Renal cortical epithelial cell (primary cell): Measurements from ENCODE around the gene METTL22. TPM values are rescaled to one million over a fixed set of nuclear protein-coding genes. Genes with fewer than 3 reads are reported as not detected.

ENCODE experiments used
- DNase-seq: peaks from one replicate; pipeline ENCODE4 v3.0.0-alpha.2; 2011; ENCODE audit warnings: low read depth
- total RNA-seq: library from RNA; depleted of rRNA; stranded (reverse); fragments of >200 nt; gene quantifications from 2 replicates; pipeline ENCODE4 v1.2.3, GENCODE V29; 2014

Gene METTL22
- 16.5 and 17.0 TPM in 2 replicates for total RNA-seq

GRCh38 chr16:8621572-8622314 lies at the start of gene METTL22:
TSS of gene METTL22 (plus strand) at chr16:8621698. CDS start at chr16:8625666, 3,968 bp downstream.
- DNase-seq, result peak; percentile 64

- no peak for DNase-seq
These were observed 49.2 kb upstream of the METTL22 start for GRCh38 chr16:8572063-8572918.

DNA sequence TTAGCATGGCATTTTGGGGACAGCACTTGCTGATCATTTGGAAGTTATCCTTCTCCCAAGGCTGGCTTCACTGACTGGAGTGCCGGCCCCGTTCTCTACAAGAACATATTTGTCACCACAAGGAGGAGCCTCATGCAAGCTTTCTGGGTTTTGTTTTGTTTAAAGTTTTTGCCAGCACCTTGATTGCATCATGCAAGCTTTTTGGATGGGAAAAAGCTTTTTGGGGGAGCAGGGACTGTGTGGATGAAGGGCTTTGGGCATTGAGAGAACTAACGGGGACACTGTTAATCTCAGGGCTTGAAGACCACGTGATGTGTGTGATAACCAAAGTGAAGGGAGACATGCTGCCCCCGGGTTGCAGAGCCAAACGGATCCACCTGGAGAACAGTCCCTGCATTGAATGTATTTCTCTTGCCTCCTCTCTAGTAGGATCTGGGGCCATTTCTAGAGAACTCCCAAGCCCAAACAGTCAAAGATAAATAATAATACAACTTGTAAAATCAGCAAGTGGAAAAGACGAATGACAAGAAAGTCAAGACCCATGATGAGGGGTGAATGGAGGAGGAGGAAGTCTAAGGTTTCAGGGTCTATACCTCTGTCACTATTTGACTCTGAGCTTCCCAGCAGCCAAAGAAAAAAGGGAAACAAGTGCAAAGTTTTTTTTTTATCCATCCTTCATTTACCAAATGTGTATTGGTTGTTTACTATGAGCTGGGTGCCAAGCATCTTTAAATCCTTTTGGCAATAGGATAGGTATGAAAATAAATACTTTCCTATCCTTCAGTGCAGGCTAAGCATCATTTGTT lies 48.4 kb upstream of the METTL22 start:
- DNase-seq, result no peak

DNA sequence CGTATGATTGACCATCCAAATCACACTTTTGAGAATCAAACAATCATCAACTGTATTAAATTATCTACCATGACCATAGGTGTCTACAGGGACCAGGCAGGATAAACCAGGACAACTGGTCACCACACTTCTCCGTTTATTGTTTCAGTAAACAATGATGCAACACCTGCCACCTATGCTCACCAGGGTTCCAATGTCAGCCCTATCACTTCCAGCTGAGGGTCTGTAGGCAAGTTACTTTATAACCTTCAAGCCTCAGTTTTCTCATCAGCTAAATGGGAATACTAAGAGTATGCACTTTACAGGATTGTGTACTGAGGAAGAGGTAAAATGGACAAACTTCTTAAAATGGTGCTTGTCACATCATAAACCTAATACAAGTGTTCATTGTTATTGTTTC lies 46.1 kb upstream of the METTL22 start:
- no peak for DNase-seq

DNA sequence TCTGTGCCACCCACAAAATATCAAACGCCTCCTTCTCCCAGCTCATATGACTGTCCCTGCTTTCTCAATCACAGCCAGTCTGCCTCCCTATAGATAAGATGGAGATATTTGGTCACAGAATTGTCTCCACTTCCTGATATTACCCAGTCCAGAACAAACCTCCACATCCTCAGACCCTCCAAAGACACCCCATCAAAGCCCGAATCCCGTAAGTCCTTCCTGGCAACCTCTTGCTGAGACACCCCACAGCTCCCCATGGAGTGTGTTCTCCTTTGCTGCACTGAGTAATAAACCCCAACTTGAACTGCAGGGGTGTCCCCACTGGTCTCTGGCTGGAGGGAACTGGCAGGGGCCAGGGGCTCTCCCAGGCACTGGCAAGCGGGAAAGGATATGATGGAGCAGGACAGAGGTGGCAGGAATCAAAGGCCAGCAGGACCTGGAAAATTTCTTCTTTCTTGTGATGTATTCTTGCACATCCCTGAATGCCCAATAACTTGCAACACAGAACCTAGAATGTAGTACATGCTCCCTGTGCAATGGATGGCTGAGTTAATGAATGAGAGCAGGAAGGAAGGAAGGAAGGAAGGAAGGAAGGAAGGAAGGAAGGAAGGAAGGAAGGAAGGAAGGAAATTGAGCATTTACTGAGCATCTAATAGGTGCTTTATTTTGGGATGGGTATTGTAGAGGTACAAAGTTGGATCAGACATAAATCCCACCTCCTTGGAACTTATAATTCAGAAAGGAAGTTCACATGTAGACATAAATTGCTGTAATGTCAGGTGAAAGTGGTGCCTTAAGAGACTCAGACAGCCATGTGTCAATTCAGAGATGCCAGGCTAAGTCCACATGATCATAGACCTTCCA lies 45.1 kb upstream of the METTL22 start:
- no peak for DNase-seq

DNA sequence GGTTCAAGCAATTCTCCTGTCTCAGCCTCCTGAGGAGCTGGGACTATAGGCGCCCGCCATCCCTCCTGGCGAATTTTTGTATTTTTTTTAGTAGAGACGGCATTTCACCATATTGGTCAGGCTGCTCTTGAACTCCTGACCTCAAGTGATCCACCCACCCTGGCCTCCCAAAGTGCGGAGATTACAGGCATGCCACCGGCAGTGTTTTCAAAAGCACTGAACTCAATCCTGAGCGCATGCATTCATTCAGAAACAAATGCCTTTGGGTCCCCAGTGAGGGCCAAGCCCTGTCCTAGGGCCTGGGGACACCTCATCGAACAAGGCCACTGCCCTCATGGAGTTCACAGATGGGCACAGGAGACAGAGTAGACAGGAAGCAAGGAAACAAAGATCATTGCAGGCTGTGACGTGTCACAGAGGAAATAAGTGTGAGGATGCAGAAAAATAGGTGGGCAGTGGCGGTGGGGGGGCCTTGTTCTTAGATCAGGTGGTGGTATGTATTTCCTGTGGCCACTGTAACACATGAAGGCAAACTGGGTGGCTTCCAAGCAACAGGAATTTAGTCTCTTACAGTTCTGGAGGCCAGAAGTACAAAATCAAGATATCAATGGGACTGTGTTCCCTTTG lies 43.7 kb upstream of the METTL22 start:
- no peak for DNase-seq

GRCh38 chr16:8579559-8579958 lies 41.9 kb upstream of the METTL22 start:
- no peak for DNase-seq

GRCh38 chr16:8581831-8582580 lies 39.5 kb upstream of the METTL22 start:
- peak; percentile 71 for DNase-seq

GRCh38 chr16:8583199-8583598 lies 38.3 kb upstream of the METTL22 start:
- DNase-seq, result peak; percentile 36

DNA sequence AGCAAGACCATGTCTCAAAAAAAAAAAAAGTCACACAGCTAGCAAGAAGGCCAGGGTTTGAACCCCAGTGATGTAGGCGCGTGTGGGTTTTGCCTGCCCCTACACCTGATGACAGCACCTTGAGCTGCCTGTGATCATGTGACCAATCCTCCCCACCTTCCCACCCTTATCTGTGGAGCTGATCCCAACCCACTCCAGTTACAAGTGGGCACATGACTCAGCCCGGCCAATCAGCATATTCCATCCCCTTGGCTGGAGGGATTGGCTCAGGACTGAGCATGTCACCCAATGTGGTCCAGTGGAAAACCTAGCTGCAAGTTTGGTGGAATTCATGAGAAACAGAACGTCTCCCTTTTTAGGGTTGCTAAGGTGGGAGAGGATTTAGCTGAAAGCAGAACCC lies 37.8 kb upstream of the METTL22 start:
- no peak for DNase-seq

- DNase-seq, result no peak
These were observed 36.5 kb upstream of the METTL22 start for GRCh38 chr16:8585041-8585440.

DNA sequence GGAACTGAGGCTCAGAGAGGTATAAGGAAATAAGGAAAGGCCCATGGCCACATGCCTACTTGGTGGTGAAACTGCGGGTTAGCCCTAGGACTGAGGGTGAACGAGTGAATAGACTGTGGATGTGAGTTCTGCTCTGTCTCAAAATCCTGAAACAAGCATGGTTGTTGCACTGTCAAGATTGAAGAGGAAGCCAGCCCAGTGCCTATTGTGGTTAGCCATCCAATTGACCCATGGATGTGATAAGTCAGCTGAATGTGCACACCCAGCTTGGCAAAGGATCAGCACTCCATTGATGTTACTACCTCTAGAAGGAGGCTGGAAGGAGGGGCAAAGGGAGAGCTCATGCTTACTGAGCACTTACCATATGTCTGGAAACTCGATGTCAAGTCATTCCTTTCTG lies 35.6 kb upstream of the METTL22 start:
- no peak for DNase-seq

- DNase-seq, result no peak
These were observed 34.4 kb upstream of the METTL22 start for GRCh38 chr16:8587065-8587464.

- DNase-seq, result no peak
These were observed 32.8 kb upstream of the METTL22 start for GRCh38 chr16:8588682-8589056.

DNA sequence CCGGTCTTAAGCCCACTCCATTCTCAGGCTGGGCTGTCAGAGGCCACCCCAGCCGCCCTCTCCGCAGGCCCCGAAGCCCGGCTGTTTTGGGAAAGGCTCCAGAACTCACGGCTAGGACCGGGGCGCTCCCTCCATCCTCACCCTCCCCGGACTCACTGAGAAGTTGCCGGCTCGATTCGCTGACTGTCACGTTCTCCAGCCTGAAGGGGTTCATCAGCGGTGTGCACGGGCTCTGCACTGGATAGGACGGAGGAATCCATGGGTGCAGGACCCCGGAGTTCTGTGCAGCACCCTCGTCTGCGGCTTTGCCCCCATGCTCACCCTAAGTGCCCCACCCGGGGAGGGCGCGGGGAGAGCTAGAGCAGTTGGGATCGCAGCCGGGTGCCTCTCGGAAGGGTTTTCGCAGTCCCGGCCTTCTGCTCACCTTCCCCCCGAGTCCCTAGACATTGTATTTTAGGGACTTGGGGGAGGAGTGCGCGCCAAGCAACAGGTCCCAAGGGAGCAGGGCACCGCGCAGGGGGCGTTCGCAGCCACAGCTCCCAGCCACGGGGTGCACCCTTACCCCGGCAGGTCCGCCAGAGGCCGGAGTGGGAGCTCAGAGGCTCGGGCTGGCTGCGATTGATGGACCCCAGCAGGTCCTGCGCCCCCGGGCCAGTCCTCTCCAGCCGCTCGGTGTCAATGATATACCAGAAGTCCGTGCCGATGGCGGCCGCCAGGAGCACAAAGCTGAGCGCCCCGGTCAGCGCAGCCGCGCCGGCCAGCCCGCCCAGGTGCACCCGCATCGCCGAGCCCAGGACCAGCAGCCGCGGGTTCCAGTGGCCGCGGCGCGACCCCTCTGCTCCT lies 32.2 kb upstream of the METTL22 start:
- no peak for DNase-seq

GRCh38 chr16:8589900-8590688 lies 31.4 kb upstream of the METTL22 start, which contains the start of gene TMEM114:
TSS of gene TMEM114 (minus strand) at chr16:8590511. CDS start at chr16:8589838, 673 bp downstream.
- DNase-seq, result no peak

- DNase-seq, result no peak
These were observed 30.7 kb upstream of the METTL22 start for GRCh38 chr16:8590811-8591210.

DNA sequence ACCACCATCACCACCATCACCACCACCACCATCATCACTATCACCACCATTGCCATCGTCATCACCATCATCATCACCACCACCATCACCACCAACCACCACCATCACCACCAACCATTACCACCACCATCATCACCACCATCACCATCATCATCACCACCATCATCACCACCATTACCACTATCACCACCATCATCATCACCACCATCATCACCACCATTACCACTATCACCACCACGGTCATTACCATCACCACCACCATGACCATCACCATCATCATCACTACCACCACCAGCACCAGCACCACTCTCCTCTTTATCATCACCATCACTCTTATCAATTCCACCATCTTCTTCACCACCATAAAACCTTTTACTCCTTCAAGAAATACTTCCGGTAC lies 30.0 kb upstream of the METTL22 start:
- DNase-seq, result no peak
